Neutrophil (primary cell): ENCODE measurements around the gene ADCY9.

Source experiments
- H3K27ac ChIP-seq: fragments of 200-600 bp; sonication (generic); 2 replicates; pipeline ENCODE4 v1.5.1; 2016; ENCODE audit warnings: mild to moderate bottlenecking, moderate library complexity
- H3K27me3 ChIP-seq: fragments of 200-600 bp; sonication (generic); 2 replicates; pipeline ENCODE4 v1.6.0; 2016; ENCODE audit warnings: mild to moderate bottlenecking
- H3K36me3 ChIP-seq: fragments of 200-600 bp; sonication (generic); 2 replicates; pipeline ENCODE4 v1.5.1; 2017
- H3K4me1 ChIP-seq, 2 experiments: fragments of 200-600 bp in 1 of 2; sonication (generic) in 1 of 2; 1 replicate in 1 of 2; 2 replicates in 1 of 2; pipeline versions ENCODE4 v1.5.1 to v1.6.1; 2013 to 2016; ENCODE audit warnings: low read depth in 1 of 2, low read length in 1 of 2, mild to moderate bottlenecking in 1 of 2, moderate library complexity in 1 of 2; ENCODE audit not compliant: control insufficient read depth in 1 of 2, insufficient read depth in 1 of 2
- H3K4me3 ChIP-seq, 2 experiments: fragments of 200-600 bp in 1 of 2; sonication (generic) in 1 of 2; 1 replicate in 1 of 2; 2 replicates in 1 of 2; pipeline ENCODE4 v1.5.1; 2013 to 2016; ENCODE audit warnings: low read depth in 1 of 2, low read length in 1 of 2, mild to moderate bottlenecking in 1 of 2, moderate library complexity in 1 of 2
- H3K9me3 ChIP-seq: fragments of 200-600 bp; sonication (generic); 2 replicates; pipeline ENCODE4 v1.5.1; 2016
- TF ChIP-seq, protein P1 (sequence below): fragments of 200-600 bp; sonication (generic); IDR thresholded peaks from 2 replicates; pipeline ENCODE4 v1.5.1; 2016; ENCODE audit warnings: antibody characterized with exemption

The ADCY9 gene

DNA sequence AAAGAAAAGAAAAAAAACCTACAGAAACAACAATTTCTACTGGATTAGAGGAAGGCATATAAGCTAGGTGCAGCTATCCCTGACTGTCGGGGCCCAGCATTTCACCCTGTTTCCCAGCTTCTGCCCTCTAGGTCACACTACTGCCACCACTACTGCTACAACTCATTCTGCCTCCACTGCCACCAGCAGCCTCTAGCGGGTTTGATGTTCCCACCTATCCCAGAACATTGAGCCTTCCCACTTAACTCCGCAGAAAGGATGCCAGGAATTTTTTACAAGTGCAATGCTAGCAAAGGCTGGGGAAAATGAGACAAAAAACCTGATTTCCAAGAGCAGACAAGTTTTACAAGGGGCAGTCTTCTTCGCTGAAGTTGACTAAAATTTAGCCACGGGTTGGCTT, 10.4 kb downstream of the ADCY9 start:
- H3K36me3 ChIP-seq = no peaks in the 10 kb centered on the region
- TF ChIP-seq, protein P1, sequence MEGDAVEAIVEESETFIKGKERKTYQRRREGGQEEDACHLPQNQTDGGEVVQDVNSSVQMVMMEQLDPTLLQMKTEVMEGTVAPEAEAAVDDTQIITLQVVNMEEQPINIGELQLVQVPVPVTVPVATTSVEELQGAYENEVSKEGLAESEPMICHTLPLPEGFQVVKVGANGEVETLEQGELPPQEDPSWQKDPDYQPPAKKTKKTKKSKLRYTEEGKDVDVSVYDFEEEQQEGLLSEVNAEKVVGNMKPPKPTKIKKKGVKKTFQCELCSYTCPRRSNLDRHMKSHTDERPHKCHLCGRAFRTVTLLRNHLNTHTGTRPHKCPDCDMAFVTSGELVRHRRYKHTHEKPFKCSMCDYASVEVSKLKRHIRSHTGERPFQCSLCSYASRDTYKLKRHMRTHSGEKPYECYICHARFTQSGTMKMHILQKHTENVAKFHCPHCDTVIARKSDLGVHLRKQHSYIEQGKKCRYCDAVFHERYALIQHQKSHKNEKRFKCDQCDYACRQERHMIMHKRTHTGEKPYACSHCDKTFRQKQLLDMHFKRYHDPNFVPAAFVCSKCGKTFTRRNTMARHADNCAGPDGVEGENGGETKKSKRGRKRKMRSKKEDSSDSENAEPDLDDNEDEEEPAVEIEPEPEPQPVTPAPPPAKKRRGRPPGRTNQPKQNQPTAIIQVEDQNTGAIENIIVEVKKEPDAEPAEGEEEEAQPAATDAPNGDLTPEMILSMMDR = no peak

DNA sequence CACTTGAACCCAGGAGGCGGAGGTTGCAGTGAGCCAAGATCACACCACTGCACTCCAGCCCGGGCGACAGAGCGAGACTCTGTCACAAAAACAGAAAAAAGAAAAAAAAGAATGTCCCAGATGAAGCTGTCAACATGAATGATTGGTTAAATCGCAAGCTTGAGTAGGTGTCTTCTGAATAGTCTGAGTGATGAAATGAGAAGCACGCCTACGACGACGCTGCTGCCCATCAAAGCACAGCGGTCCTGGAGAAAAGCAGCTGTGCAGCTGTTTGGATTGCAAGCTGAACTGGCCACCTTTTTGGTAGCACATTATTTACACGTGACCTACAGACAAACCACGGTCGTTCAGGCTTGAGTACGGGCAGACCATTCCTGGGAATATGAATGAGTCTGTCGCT, 12.5 kb downstream of the ADCY9 start:
- H3K27ac ChIP-seq = no peak overlapping the region
- H3K4me1 ChIP-seq = no peaks in the 10 kb centered on the region
- no peaks in the 10 kb centered on the region for H3K27me3 ChIP-seq
- H3K36me3 ChIP-seq = no peaks in the 10 kb centered on the region
- TF ChIP-seq, protein P1 = no peak
- H3K9me3 ChIP-seq = no peaks in the 10 kb centered on the region
- H3K4me3 ChIP-seq = no peak overlapping the region

More for the DNA sequence above, 10.4 kb downstream of the ADCY9 start:
- no peaks in the 10 kb centered on the region for H3K4me1 ChIP-seq
- H3K27ac ChIP-seq = no peak overlapping the region
- no peaks in the 10 kb centered on the region for H3K27me3 ChIP-seq
- H3K4me3 ChIP-seq = no peak overlapping the region
- no peaks in the 10 kb centered on the region for H3K9me3 ChIP-seq

DNA sequence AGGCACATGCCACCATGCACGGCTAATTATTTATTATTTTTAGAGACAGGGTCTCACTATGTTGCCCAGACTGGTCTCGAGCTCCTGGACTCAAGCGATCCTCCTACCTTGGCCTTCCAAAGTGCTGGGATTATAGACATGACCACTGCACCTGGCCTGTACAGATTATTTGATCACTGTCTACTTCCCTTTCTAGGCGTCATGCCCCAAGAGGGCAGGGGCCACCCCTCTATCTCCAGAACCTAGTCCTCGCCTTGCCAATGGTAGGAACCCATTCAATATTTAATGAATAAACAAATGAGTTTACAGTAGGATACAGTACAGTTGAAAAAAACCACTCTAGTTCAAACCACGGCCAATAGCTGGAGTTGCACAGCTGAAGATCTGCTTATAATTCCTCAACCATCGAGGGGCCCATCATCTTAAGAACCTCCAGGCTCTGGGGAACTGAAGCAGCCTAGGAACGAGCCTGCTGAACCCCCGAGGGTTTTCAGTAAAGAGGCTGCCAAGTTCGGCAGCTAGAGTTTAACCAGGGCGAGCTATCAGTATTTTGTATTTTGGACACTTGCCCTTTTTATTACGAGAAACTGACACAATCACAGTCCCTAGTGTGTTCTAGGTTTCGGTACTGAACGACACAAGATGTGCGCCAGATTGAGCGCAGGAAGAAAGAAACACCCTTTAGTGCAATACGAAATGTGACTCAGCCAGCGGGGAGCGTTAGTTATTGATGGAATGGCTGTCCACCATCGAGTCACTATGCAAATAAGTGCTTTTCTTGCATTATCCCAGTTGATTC, 14.6 kb downstream of the ADCY9 start:
- no peaks in the 10 kb centered on the region for H3K36me3 ChIP-seq
- H3K4me1 ChIP-seq = no peaks in the 10 kb centered on the region
- no peak overlapping the region for H3K27ac ChIP-seq
- TF ChIP-seq, protein P1 = no peak
- H3K9me3 ChIP-seq = no peaks in the 10 kb centered on the region
- H3K27me3 ChIP-seq = no peaks in the 10 kb centered on the region
- H3K4me3 ChIP-seq = no peak overlapping the region

DNA sequence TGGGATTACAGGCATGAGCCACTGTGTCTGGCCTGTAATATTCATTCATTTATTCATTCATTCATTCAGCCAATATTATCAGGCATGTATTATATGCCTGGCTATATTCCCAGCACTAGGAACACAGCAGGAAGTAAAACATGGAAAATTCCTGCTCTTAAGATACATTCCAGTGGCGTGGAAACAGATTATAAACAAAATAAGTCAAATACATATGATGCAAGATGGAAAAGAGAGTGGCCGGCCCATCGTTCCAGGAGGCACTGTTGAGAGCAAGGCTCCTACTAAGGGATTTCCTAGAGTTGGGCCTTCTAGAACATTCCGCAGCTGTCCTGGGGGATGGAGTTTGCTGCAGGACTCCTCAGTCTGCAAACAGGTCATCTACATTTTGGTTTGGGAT, 17.7 kb downstream of the ADCY9 start:
- Histone ChIP-seq H3K27ac (no peak overlapping the region), H3K9me3 (no peaks in the 10 kb centered on the region), H3K36me3 (no peaks in the 10 kb centered on the region), H3K4me1 (no peaks in the 10 kb centered on the region), H3K27me3 (no peaks in the 10 kb centered on the region), H3K4me3 (no peak overlapping the region)
- TF ChIP-seq, protein P1 = no peak

DNA sequence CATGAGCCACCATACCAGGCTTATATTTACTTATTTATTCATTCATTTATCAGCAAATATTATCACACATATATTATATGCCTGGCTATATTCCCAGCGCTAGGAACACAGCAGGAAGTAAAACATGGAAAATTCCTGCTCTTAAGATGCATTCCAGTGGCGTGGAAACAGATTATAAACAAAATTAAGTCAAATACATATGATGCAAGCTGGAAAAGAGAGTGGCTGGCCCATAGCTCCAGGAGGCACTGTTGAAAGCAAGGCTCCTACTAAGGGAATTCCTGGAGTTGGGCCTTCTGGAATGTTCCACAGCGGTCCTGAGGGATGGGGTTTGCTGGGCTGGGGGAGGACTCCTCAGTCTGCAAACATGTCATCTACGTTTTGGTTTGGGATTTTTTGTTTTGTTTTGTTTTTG, 18.4 kb downstream of the ADCY9 start:
- Histone ChIP-seq H3K4me3 (no peak overlapping the region), H3K9me3 (no peaks in the 10 kb centered on the region), H3K36me3 (no peaks in the 10 kb centered on the region), H3K27me3 (no peaks in the 10 kb centered on the region), H3K27ac (no peak overlapping the region), H3K4me1 (no peaks in the 10 kb centered on the region)
- TF ChIP-seq, protein P1 = no peak
